NCI-H2107 (cell line): ENCODE results near the gene STIL.
"Not testable (repeated sequence)": the region's sequence is repeated elsewhere in the genome, so short reads cannot be mapped to it uniquely, and the experiment has no call there.

Source experiments
- DNase-seq: peaks from one replicate; lab custom pipeline; 2025; lab: John Stamatoyannopoulos, UW

Gene STIL

GRCh38 chr1:47313915-47314664 lies at the start of gene STIL:
TSS of gene STIL (minus strand) at chr1:47314147. CDS start at chr1:47310319, 3,828 bp downstream.
- peak; percentile 99 for DNase-seq

GRCh38 chr1:47362828-47363227 lies 48.9 kb upstream of the STIL start:
- DNase-seq = no peak

GRCh38 chr1:47361380-47361779 lies 47.4 kb upstream of the STIL start:
- no peak for DNase-seq

GRCh38 chr1:47351305-47351704 lies 37.4 kb upstream of the STIL start:
- DNase-seq = no peak

- no peak for DNase-seq
Measured at GRCh38 chr1:47348246-47348645, 34.3 kb upstream of the STIL start.

- no peak for DNase-seq
Measured at GRCh38 chr1:47347735-47348134, 33.8 kb upstream of the STIL start.

- DNase-seq = not testable (repeated sequence)
Measured at GRCh38 chr1:47346979-47347378, 33.0 kb upstream of the STIL start.

- DNase-seq = no peak
Measured at GRCh38 chr1:47340227-47340626, 26.3 kb upstream of the STIL start.

- no peak for DNase-seq
Measured at GRCh38 chr1:47338249-47339077, 24.5 kb upstream of the STIL start.

GRCh38 chr1:47337350-47337749 lies 23.4 kb upstream of the STIL start:
- DNase-seq = no peak

- no peak for DNase-seq
Measured at GRCh38 chr1:47334765-47335435, 21.0 kb upstream of the STIL start.

- DNase-seq = peak; percentile 72
Measured at GRCh38 chr1:47333922-47334764, 20.2 kb upstream of the STIL start.

- DNase-seq = peak; percentile 87
Measured at GRCh38 chr1:47333578-47333921, 19.6 kb upstream of the STIL start, which contains the start of gene CMPK1. TSS of gene CMPK1 (plus strand) at chr1:47333790. CDS start at chr1:47333946, 156 bp downstream.

GRCh38 chr1:47332779-47333577 lies 19.0 kb upstream of the STIL start:
- DNase-seq = no peak

GRCh38 chr1:47331875-47332274 lies 17.9 kb upstream of the STIL start:
- DNase-seq = no peak

GRCh38 chr1:47330212-47330611 lies 16.3 kb upstream of the STIL start:
- no peak for DNase-seq

GRCh38 chr1:47328992-47329391 lies 15.0 kb upstream of the STIL start:
- no peak for DNase-seq

GRCh38 chr1:47326271-47326670 lies 12.3 kb upstream of the STIL start:
- DNase-seq = no peak

- DNase-seq = peak; percentile 55
Measured at GRCh38 chr1:47325528-47325927, 11.6 kb upstream of the STIL start.

- DNase-seq = no peak
Measured at GRCh38 chr1:47324682-47325081, 10.7 kb upstream of the STIL start.

- DNase-seq = no peak
Measured at GRCh38 chr1:47323599-47324031, 9.7 kb upstream of the STIL start.
